ENCODE measurements around the gene MAP4K2. TPM values are rescaled to one million over a fixed set of nuclear protein-coding genes. Genes with fewer than 3 reads are reported as not detected.

The MAP4K2 gene
- total and polyA plus RNA-seq, 9 of the 15 experiments (the other 6 are each of a cell fraction or from before 2014, with no cell fraction given) = 0.13 to 14.5 (median 7.3) TPM

GRCh38 chr11:64844330-64845128 lies 41.5 kb upstream of the MAP4K2 start, which contains the start of gene CDC42BPG (continued):
- TF ChIP-seq CUX1 (CRISPR knock-in tag; IDR thresholded peaks at IDR 0.05) (no peak), NFYB (IDR thresholded peaks at IDR 0.05; ENCODE audit: extremely low read depth, insufficient read length) (no peak), NR2C2 (CRISPR knock-in tag; IDR thresholded peaks at IDR 0.05) (no peak), NR2C2 (tag; IDR thresholded peaks at IDR 0.05) (peak; percentile 74), RNF219 (CRISPR knock-in tag; IDR thresholded peaks at IDR 0.05) (no peak), ILK (tag; IDR thresholded peaks at IDR 0.05; ENCODE audit: borderline replicate concordance, low read depth) (no peak), SNRNP70 (optimal IDR thresholded peaks at IDR 0.05; ENCODE audit: low read depth, low read length) (no peak), TCF15 (CRISPR knock-in tag; IDR thresholded peaks at IDR 0.05) (no peak), POLR2G (IDR thresholded peaks at IDR 0.05; ENCODE audit: low read depth, low read length) (peak; percentile 83), SIN3A (IDR thresholded peaks at IDR 0.05; ENCODE audit: borderline replicate concordance in 2 of 2, control insufficient read depth in 1 of 2, low read depth in 2 of 2, low read length in 2 of 2) (peak; percentile 69 to 74; a peak in 3 of 4 replicates), PATZ1 (CRISPR knock-in tag; IDR thresholded peaks at IDR 0.05; ENCODE audit: borderline replicate concordance) (no peak), NR1H2 (CRISPR knock-in tag; IDR thresholded peaks at IDR 0.05) (no peak), CBFB (CRISPR knock-in tag; IDR thresholded peaks at IDR 0.05) (no peak), HOMEZ (CRISPR knock-in tag; IDR thresholded peaks at IDR 0.05) (no peak)

Measured in K562 (cell line).